Measurements from ENCODE around the gene ASTN2.

ASTN2 gene

DNA sequence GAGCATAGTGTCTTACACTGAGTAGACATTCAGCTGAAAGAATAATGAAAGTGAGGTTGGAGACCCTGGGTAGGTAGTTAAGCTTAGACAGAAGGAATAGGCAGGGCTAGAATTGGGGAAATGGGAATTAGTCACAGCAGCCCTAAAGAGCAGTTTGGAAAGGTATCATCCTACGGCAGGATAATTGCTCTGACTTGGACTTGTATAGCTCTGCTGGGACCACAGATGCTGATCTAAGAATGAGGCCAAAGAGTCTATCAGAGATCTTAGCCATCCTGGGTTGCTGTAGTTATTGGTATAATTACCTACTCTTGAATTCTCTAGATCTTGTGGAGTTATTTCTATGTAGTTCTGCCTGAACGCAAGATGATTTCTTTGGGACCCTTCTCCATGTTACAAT, 288.0 kb downstream of the ASTN2 start:
- in situ Hi-C loops (cut with MboI; ENCODE audit: low sequenced_read_pairs) = no loop called here

DNA sequence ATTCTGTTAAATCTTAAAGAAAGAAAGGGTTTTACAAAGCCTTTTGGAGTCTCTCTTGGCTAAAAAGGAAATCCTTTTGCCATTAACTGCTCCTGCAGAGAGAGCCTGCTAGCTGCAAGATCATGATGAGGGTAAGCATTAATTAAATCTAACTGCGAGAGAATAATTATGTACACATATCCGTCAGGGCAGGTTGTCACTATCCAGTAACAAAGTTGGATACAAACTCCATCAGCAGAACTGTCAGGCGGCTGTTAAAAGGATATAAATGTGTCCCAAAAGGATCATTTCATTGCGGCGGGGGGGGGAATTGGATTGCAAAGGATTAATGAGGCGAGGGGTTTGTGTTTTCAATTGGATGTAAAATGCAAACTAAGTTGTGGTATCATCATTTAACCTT, 289.3 kb downstream of the ASTN2 start:
- in situ Hi-C loops (cut with MboI; ENCODE audit: low sequenced_read_pairs) = no loop called here

- in situ Hi-C loops (cut with MboI; ENCODE audit: low sequenced_read_pairs) = no loop called here
Observed at GRCh38 chr9:117123729-117124128, 291.1 kb downstream of the ASTN2 start.

GRCh38 chr9:117122953-117123352, 291.9 kb downstream of the ASTN2 start:
- in situ Hi-C loops (cut with MboI; ENCODE audit: low sequenced_read_pairs) = no loop called here

- in situ Hi-C loops (cut with MboI; ENCODE audit: low sequenced_read_pairs) = no loop called here
Observed at GRCh38 chr9:117122102-117122501, 292.8 kb downstream of the ASTN2 start.

GRCh38 chr9:117121316-117121715, 293.5 kb downstream of the ASTN2 start:
- in situ Hi-C loops (cut with MboI; ENCODE audit: low sequenced_read_pairs) = no loop called here

DNA sequence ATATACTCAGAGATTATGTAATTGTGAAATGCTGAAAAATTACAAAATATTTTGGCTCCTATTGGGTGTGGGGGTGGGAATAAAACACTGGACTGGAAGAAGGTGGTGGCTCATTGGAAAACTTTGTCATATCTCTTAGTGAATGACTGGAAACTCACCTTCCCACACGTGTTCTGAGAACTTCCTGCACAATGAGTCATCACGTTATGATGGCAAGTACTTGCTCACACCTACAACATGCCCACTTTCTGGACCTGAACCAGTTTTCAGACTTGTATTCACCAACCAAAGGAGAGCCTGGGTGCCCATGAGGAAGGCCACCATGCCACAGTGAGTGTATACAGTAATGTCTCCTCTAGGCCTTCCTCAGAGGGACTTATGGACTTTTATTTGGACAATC, 294.8 kb downstream of the ASTN2 start:
- in situ Hi-C loops (cut with MboI; ENCODE audit: low sequenced_read_pairs) = no loop called here

GRCh38 chr9:117116084-117116483, 298.8 kb downstream of the ASTN2 start:
- in situ Hi-C loops (cut with MboI; ENCODE audit: low sequenced_read_pairs) = no loop called here

GRCh38 chr9:117114768-117115167, 300.1 kb downstream of the ASTN2 start:
- in situ Hi-C loops (cut with MboI; ENCODE audit: low sequenced_read_pairs) = no loop called here

DNA sequence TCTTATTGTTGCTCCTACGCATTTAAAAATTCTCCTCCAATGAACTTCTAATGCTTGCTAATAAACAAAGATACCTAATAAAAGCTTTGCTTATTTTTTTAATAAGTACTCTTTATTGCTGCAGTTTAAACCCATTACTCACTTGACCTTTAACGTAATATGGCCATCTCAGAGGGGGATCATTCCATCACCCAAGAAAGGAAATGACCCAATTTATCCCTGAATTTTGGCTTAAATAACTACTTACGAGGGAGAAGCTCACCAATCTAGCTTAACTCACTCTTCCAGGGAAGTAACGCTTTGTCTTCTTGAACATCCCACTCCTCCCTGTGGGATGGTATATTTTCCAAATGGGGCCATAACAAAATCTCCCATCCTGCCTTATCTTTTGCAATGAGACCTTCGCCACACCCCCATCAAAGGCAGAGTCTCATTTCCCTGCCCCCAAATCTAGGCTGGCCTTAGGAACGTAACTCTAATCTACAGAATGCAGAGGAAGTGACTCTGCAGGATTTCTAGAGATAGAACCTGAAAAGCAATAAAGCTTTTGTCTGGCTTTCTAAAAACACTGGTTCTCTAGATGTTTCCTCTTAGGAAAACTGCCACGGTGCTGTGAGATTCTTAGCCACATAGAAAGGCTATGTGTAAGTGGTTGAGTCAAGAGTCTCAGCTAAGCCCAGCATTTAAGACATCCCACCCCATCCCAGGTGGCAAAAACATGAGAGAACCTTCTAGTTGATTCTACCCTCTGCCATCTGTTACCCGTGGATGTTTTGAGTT, 310.0 kb downstream of the ASTN2 start:
- in situ Hi-C loops (cut with MboI; ENCODE audit: low sequenced_read_pairs) = no loop called here

- in situ Hi-C loops (cut with MboI; ENCODE audit: low sequenced_read_pairs) = no loop called here
Observed at GRCh38 chr9:117104206-117104605, 310.7 kb downstream of the ASTN2 start.

DNA sequence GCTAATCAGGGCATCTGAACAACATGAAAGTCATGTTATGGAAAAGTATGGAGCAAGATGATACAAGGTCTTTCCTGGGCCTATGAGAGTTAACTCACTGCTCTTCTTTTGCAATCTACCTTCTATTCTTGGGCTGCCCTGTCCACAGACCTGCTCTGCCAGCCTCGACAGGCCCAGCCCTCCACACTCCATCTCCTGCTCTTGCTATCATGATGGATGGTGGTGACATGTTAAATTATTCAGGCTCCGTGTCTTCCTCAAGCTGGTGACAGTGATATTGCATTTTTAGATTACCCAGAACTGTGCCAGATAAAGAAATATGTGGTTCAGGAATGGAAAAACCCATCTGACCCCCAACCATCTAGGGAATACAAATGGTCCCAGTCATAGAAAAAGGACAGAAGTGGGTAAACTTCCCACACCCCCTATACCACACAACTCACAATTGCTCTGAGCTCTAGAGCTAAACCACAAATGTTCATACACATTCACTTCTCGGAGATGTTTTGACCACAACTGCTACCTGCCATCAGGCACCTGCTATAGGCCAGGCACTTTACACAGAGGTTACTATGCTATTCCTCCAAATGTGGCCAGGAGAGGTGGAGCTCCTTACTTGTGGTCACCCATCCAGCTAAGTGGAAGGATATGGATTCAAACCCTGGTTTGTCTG, 311.3 kb downstream of the ASTN2 start:
- in situ Hi-C loops (cut with MboI; ENCODE audit: low sequenced_read_pairs) = no loop called here

- in situ Hi-C loops (cut with MboI; ENCODE audit: low sequenced_read_pairs) = no loop called here
Observed at GRCh38 chr9:117101008-117101407, 313.8 kb downstream of the ASTN2 start.

DNA sequence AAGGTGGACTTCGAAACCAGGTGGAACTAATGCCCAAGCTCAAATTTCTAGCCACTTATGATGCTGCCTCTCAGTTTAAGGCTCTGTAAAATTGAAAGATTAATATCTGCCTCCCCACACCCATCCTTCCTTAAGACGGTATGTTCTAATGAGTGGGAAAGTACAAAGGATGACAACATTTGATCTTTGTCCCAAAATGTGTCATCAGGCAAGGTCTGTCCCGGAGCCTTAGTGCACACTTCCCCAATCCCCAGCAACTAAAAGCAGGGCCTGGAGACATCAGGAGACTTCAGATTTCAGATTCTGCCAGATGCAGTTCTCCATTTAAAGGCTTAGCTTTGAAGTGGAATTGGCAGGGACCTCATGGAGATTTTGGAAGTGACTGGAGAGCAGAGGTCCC, 316.5 kb downstream of the ASTN2 start:
- in situ Hi-C loops (cut with MboI; ENCODE audit: low sequenced_read_pairs) = no loop called here

DNA sequence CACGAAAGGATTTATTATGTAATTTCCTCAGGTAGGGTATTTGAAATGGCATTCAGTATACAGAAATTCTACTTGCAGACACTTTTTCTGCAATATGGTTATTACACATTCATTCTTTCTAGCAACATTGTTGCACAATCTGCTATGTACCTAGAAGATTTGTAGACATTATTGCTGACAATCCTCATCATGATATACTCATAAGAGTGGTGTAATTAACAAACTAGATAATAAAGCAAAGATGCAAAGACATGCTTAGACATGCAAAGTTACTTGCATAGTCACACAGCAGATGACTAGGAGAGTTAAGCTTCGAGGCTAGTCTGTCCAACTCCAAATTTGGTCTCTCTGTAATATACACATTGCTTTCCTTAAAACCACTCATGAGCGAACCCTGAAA, 317.1 kb downstream of the ASTN2 start:
- in situ Hi-C loops (cut with MboI; ENCODE audit: low sequenced_read_pairs) = no loop called here

GRCh38 chr9:117096138-117096537, 318.7 kb downstream of the ASTN2 start:
- in situ Hi-C loops (cut with MboI; ENCODE audit: low sequenced_read_pairs) = no loop called here

GRCh38 chr9:117095081-117095480, 319.8 kb downstream of the ASTN2 start:
- in situ Hi-C loops (cut with MboI; ENCODE audit: low sequenced_read_pairs) = no loop called here

DNA sequence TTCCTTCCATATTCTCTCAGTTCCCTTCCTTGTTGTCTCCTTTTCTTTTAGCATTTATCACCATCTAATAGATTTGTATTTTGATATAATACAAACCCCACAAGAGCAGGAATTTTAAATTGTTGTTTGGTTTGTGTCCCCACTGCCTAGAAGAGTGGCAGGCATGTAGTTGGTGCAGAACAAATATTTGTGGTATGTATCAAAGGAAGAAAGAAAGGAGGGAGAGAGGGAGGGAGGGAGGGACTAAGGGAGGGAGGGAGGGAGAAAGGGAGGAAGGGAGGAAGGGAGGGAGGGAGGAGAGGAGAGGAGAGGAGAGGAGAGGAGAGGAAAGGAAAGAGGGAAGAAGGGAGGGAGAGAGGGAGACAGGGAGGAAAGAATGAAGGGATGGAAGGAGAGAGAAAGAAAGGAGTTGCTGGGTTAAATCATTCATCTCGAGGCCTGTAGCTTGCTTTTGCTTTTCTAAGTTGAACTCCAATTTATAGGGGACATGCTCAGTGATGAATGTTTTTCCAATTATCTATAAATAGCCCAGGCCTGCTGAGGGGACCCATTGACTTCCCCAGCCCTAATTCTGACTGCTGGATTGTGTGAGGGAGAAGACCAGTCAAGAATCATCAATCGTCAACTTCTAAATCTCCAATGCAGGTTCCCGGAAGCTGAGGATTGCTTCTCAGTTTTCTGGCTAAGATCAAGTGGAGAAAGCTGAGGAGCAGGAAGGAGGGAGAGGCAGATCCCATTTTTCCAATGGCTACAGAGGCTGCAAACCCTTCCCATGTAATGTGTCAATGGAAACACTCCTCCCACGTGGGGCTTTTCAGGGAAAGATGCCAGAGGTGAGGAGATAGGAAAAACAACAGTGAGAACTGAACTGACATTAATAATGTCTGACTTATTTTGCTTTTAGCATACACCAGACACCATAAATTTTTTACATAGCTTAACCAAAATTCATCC, 320.7 kb downstream of the ASTN2 start:
- in situ Hi-C loops (cut with MboI; ENCODE audit: low sequenced_read_pairs) = no loop called here

- in situ Hi-C loops (cut with MboI; ENCODE audit: low sequenced_read_pairs) = no loop called here
Observed at GRCh38 chr9:117092582-117092981, 322.3 kb downstream of the ASTN2 start.

DNA sequence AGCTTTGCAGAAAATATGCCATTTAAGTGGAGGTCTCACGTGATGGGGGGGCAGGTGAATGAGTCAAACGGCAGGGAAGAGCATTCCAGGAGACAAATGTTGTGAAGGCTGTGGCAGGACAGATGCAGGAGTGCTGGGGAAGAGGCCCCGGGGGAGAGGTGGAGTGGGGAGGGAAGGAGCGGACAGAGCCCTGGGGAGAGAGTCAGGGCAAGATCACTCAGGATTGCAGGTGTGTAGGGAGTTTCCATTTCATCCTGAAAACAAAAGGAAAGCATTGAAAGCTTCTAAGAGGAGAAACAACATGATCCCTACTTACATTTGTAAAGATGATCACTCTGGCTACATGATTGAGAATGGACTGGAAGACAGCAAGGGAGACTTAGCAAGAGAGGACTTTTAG, 323.3 kb downstream of the ASTN2 start:
- in situ Hi-C loops (cut with MboI; ENCODE audit: low sequenced_read_pairs) = no loop called here

- in situ Hi-C loops (cut with MboI; ENCODE audit: low sequenced_read_pairs) = no loop called here
Observed at GRCh38 chr9:117088786-117089185, 326.1 kb downstream of the ASTN2 start.
